ENCODE results near the gene KIF16B. TPM values are rescaled to one million over a fixed set of nuclear protein-coding genes. Genes with fewer than 3 reads are reported as not detected.

Gene KIF16B
- total RNA-seq, 1 experiment from 2014 or later: 7.0 TPM

DNA sequence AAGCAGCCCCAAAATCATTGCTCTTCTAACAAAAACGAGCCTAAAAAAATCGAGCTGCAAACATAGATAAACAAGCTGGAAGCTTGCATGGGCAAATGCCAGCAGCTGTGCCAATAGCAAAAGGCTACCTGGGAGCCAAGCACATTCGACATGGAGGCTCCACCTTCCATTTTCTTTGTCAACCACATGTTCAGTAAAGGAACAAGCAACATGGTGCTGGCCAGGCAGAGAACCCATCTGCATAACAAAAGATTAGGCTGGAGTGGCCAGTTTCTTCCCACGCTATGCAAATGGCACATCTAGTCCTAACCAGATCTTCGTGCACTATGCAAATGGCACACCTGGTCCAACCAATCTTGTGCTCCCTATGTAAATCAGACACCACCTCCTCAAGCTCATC, 110.5 kb downstream of the KIF16B start:
- CTCF ChIA-PET: no interaction called here
- no peak for DNase-seq (ENCODE audit: low read depth, low spot score)
- TF ChIP-seq SIN3A (IDR thresholded peaks at IDR 0.05; ENCODE audit: low read depth): no peak
- no peak for TF ChIP-seq EGR1 (IDR thresholded peaks at IDR 0.05; ENCODE audit: low read depth)
- no peak for TF ChIP-seq ELF1 (IDR thresholded peaks at IDR 0.05; ENCODE audit: borderline replicate concordance, low read depth)
- TF ChIP-seq SP1 (IDR thresholded peaks at IDR 0.05; ENCODE audit: low read depth): no peak
- no peak for TF ChIP-seq JUND (IDR thresholded peaks at IDR 0.05)
- TF ChIP-seq CBX3 (IDR thresholded peaks at IDR 0.05; ENCODE audit: low read depth): no peak
- TF ChIP-seq, protein P1, sequence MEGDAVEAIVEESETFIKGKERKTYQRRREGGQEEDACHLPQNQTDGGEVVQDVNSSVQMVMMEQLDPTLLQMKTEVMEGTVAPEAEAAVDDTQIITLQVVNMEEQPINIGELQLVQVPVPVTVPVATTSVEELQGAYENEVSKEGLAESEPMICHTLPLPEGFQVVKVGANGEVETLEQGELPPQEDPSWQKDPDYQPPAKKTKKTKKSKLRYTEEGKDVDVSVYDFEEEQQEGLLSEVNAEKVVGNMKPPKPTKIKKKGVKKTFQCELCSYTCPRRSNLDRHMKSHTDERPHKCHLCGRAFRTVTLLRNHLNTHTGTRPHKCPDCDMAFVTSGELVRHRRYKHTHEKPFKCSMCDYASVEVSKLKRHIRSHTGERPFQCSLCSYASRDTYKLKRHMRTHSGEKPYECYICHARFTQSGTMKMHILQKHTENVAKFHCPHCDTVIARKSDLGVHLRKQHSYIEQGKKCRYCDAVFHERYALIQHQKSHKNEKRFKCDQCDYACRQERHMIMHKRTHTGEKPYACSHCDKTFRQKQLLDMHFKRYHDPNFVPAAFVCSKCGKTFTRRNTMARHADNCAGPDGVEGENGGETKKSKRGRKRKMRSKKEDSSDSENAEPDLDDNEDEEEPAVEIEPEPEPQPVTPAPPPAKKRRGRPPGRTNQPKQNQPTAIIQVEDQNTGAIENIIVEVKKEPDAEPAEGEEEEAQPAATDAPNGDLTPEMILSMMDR (IDR thresholded peaks at IDR 0.05 in 2 of 3, conservative IDR thresholded peaks at IDR 0.05 in 1 of 3; ENCODE audit: borderline replicate concordance in 1 of 3, insufficient read depth in 1 of 3, low read depth in 2 of 3, low read length in 2 of 3): no peak
- TF ChIP-seq ZFX (IDR thresholded peaks at IDR 0.05): no peak

DNA sequence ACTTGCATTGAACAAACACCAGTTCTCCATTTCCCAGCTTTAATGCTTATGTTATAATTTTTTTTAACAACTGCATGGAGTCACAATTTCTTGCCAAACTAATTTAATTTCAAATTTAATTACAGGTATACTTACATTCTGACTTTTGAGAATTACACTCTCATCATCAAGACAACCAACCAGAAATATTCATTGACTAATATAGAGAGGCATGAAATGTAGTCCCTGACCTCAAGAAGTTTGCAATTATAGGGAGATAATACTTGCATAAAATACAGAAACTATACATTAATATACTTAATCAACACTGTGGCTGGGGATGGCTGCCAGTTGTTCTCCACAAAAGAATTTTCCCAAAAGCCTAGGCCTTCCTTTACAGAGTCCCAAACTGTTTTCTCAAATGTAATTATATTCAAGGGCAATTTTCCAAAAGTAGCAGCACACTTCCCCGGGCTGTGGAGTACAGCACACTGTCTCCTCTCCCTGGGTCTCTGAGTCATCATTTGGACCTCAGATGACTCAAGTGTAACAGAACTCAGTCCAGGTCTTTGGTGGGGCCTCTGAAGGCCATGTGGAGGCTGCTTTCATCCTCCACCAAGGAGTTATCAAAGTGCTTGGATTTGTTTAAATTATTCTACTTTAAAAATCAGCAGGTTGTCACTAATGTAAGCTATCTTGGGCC, 114.1 kb downstream of the KIF16B start:
- ATAC-seq (peak; percentile 70), DNase-seq (ENCODE audit: low read depth, low spot score) (no peak)
- ChIA-PET POLR2A (no interaction called here), CTCF (interaction anchor here (1.6 kb wide), 1 partner anchor 17 kb away, joined by 5 read pairs; no protein-coding TSS in a partner anchor), RAD21 (ENCODE audit: low non-redundant PET in 1 of 2, low total read pairs in 2 of 2, uncharacterized antibody in 2 of 2, unreplicated experiment in 2 of 2) (no interaction called here)
- Histone ChIP-seq H3K4me3 (replicated peaks in 1 of 2; ENCODE audit: low read depth in 1 of 2, low read length in 2 of 2) (no peak overlapping the region), H3K9me2 (ENCODE audit: insufficient read depth) (no peaks in the 10 kb centered on the region), H2AFZ (ENCODE audit: low read depth, low read length, poor library complexity, severe bottlenecking) (no peak overlapping the region), H3K36me3 (ENCODE audit: control insufficient read depth in 1 of 2, insufficient read depth in 2 of 2, low read length in 2 of 2) (no peaks in the 10 kb centered on the region), H3K9me3 (ENCODE audit: control insufficient read depth in 1 of 2, insufficient read depth in 1 of 2, low read depth in 1 of 2, low read length in 2 of 2) (no peaks in the 10 kb centered on the region), H3K4me1 (ENCODE audit: control insufficient read depth in 1 of 2, insufficient read depth in 2 of 2, low read length in 2 of 2) (peaks cover 7 to 10% of the 10 kb centered on the region in 2 experiments), H3K79me2 (ENCODE audit: insufficient read depth, low read length) (no peaks in the 10 kb centered on the region), H3K27ac (ENCODE audit: low read depth, low read length) (no peak overlapping the region), H3K9ac (ENCODE audit: low read length) (no peak overlapping the region), H3K27me3 (ENCODE audit: insufficient read depth, low read length) (no peaks in the 10 kb centered on the region), H4K20me1 (ENCODE audit: insufficient read depth) (no peaks in the 10 kb centered on the region), H3K4me2 (ENCODE audit: low read length) (peak overlapping the region; percentile 30; the same call in 1 of the 2 replicates)
- intact Hi-C loops (cut with micrococcal nuclease): no loop called here
- BruUV-seq (replicated peaks): no TSS peak
- TF ChIP-seq MAX (IDR thresholded peaks at IDR 0.05) (no peak), TCF7L2 (IDR thresholded peaks at IDR 0.05; ENCODE audit: borderline replicate concordance, extremely low read depth, insufficient read depth, insufficient read length) (peak; percentile 79), ZFX (IDR thresholded peaks at IDR 0.05) (no peak), ZBTB33 (IDR thresholded peaks at IDR 0.05; ENCODE audit: extremely low read depth, insufficient replicate concordance, low read length) (no peak), ZNF274 (IDR thresholded peaks at IDR 0.05; ENCODE audit: low read depth, low read length) (no peak), FOSL1 (IDR thresholded peaks at IDR 0.05; ENCODE audit: low read depth) (peak; percentile 35; the same call in 1 of the 2 replicates), POLR2A (IDR thresholded peaks at IDR 0.05; ENCODE audit: borderline replicate concordance, extremely low read depth, insufficient read depth, insufficient read length) (no peak), CEBPB (IDR thresholded peaks at IDR 0.05; ENCODE audit: low read depth) (no peak)
- TF ChIP-seq, protein P2, sequence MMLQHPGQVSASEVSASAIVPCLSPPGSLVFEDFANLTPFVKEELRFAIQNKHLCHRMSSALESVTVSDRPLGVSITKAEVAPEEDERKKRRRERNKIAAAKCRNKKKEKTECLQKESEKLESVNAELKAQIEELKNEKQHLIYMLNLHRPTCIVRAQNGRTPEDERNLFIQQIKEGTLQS (IDR thresholded peaks at IDR 0.05): no peak

More for the DNA sequence above, 110.5 kb downstream of the KIF16B start:
- Histone ChIP-seq H3K4me3 (replicated peaks in 1 of 2; ENCODE audit: low read depth in 1 of 2, low read length in 2 of 2) (no peak overlapping the region), H3K9me3 (ENCODE audit: control insufficient read depth in 1 of 2, insufficient read depth in 1 of 2, low read depth in 1 of 2, low read length in 2 of 2) (no peaks in the 10 kb centered on the region), H3K9ac (ENCODE audit: low read length) (no peak overlapping the region), H3K79me2 (ENCODE audit: insufficient read depth, low read length) (no peaks in the 10 kb centered on the region), H3K9me2 (ENCODE audit: insufficient read depth) (no peaks in the 10 kb centered on the region), H4K20me1 (ENCODE audit: insufficient read depth) (no peaks in the 10 kb centered on the region), H3K27me3 (ENCODE audit: insufficient read depth, low read length) (no peaks in the 10 kb centered on the region), H3K36me3 (ENCODE audit: control insufficient read depth in 1 of 2, insufficient read depth in 2 of 2, low read length in 2 of 2) (no peaks in the 10 kb centered on the region), H3K27ac (ENCODE audit: low read depth, low read length) (no peak overlapping the region), H2AFZ (ENCODE audit: low read depth, low read length, poor library complexity, severe bottlenecking) (no peak overlapping the region), H3K4me2 (ENCODE audit: low read length) (no peak overlapping the region), H3K4me1 (ENCODE audit: control insufficient read depth in 1 of 2, insufficient read depth in 2 of 2, low read length in 2 of 2) (peaks cover 7 to 10% of the 10 kb centered on the region in 2 experiments)
- POLR2A ChIA-PET: no interaction called here
- intact Hi-C loops (cut with micrococcal nuclease): no loop called here
- BruUV-seq (replicated peaks): no TSS peak
- RAD21 ChIA-PET (ENCODE audit: low non-redundant PET in 1 of 2, low total read pairs in 2 of 2, uncharacterized antibody in 2 of 2, unreplicated experiment in 2 of 2): no interaction called here
- no peak for ATAC-seq
